ENCODE measurements around the gene TMEM233.

The TMEM233 gene

GRCh38 chr12:119687406-119687805, 93.8 kb downstream of the TMEM233 start:
- TF ChIP-seq TAF1 (IDR thresholded peaks at IDR 0.05; ENCODE audit: low read depth) (no peak), USF1 (IDR thresholded peaks at IDR 0.05) (no peak), FOXM1 (IDR thresholded peaks at IDR 0.05; ENCODE audit: borderline replicate concordance, low read depth) (no peak), NFIC (IDR thresholded peaks at IDR 0.05) (no peak), EGR1 (IDR thresholded peaks at IDR 0.05) (no peak), REST (IDR thresholded peaks at IDR 0.05; ENCODE audit: low read depth) (no peak), TCF12 (IDR thresholded peaks at IDR 0.05; ENCODE audit: low read depth) (no peak), CEBPB (IDR thresholded peaks at IDR 0.05) (no peak), MAX (IDR thresholded peaks at IDR 0.05) (no peak), ZBTB7A (IDR thresholded peaks at IDR 0.05; ENCODE audit: low read depth) (no peak), TEAD4 (IDR thresholded peaks at IDR 0.05) (no peak), YY1 (IDR thresholded peaks at IDR 0.05; ENCODE audit: low read depth) (no peak), EP300 (IDR thresholded peaks at IDR 0.05; ENCODE audit: borderline replicate concordance) (no peak), RAD21 (IDR thresholded peaks at IDR 0.05; ENCODE audit: low read depth) (no peak), CREB1 (IDR thresholded peaks at IDR 0.05; ENCODE audit: low read depth) (no peak)

DNA sequence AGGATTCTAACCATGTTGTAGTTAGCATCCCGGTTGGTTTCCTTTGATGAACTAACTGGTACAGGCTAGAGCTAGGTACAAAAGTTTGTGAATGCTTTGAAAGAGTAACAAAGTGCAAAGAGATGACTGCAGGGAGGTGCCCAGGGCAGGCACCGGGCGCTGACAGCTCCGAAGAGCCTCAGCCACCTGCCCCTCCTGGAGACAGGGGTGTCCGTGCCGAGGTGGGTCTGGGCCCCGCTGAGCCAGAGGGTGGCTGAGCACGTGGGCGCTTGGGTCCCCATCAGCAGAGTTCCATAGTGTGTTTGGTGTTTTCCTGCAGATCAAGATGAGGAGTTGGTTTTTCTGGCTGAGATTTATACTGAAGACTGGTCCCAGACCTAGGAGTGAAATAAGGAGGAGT, 94.3 kb downstream of the TMEM233 start:
- no peak for TF ChIP-seq CEBPB (IDR thresholded peaks at IDR 0.05)
- TF ChIP-seq FOXM1 (IDR thresholded peaks at IDR 0.05; ENCODE audit: borderline replicate concordance, low read depth) = no peak
- TF ChIP-seq USF1 (IDR thresholded peaks at IDR 0.05) = no peak
- TF ChIP-seq CREB1 (IDR thresholded peaks at IDR 0.05; ENCODE audit: low read depth) = no peak
- TF ChIP-seq REST (IDR thresholded peaks at IDR 0.05; ENCODE audit: low read depth) = no peak
- no peak for TF ChIP-seq EP300 (IDR thresholded peaks at IDR 0.05; ENCODE audit: borderline replicate concordance)
- no peak for TF ChIP-seq TEAD4 (IDR thresholded peaks at IDR 0.05)
- TF ChIP-seq TCF12 (IDR thresholded peaks at IDR 0.05; ENCODE audit: low read depth) = no peak
- TF ChIP-seq RAD21 (IDR thresholded peaks at IDR 0.05; ENCODE audit: low read depth) = no peak
- no peak for TF ChIP-seq MAX (IDR thresholded peaks at IDR 0.05)

- TF ChIP-seq EGR1 (IDR thresholded peaks at IDR 0.05) (no peak), TEAD4 (IDR thresholded peaks at IDR 0.05) (no peak), RAD21 (IDR thresholded peaks at IDR 0.05; ENCODE audit: low read depth) (no peak), NFIC (IDR thresholded peaks at IDR 0.05) (no peak), CREB1 (IDR thresholded peaks at IDR 0.05; ENCODE audit: low read depth) (no peak), TCF12 (IDR thresholded peaks at IDR 0.05; ENCODE audit: low read depth) (no peak), TAF1 (IDR thresholded peaks at IDR 0.05; ENCODE audit: low read depth) (no peak), CEBPB (IDR thresholded peaks at IDR 0.05) (no peak)
Measured at GRCh38 chr12:119689935-119690500, 96.4 kb downstream of the TMEM233 start.

DNA sequence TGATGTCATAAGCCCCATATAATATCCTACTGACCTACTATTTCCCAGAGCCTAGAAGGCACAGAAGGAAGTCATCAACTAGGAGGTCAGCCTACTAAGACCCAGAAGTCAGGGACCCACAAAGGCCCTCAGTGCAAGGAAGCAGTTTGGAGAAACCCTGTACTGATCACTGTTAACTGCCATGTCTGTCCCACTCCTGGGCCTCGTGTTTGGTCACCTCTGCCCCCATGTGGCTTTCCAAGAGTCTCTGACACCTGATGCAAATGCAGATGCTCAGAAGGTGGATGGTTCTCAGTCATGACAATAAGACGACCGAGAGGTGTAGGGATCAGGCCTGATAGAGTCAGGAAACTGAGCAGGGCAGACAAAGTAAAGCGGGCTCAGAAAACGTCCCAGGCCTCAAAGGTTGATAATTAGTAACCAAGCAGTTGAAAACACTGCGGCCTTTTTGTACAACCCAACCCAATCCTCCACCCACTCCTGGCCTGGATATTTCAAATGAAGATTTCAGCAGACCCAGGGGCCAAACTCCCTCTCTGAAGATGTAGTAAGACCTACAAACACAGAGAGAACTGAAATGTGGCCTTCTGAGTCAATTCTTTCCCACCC, 97.7 kb downstream of the TMEM233 start:
- TF ChIP-seq FOXM1 (IDR thresholded peaks at IDR 0.05; ENCODE audit: borderline replicate concordance, low read depth) = no peak
- TF ChIP-seq NFIC (IDR thresholded peaks at IDR 0.05) = no peak
- no peak for TF ChIP-seq RAD21 (IDR thresholded peaks at IDR 0.05; ENCODE audit: low read depth)
- no peak for TF ChIP-seq CREB1 (IDR thresholded peaks at IDR 0.05; ENCODE audit: low read depth)
- TF ChIP-seq YY1 (IDR thresholded peaks at IDR 0.05; ENCODE audit: low read depth) = no peak
- no peak for TF ChIP-seq REST (IDR thresholded peaks at IDR 0.05; ENCODE audit: low read depth)
- TF ChIP-seq TEAD4 (IDR thresholded peaks at IDR 0.05) = no peak
- TF ChIP-seq EP300 (IDR thresholded peaks at IDR 0.05; ENCODE audit: borderline replicate concordance) = no peak
- no peak for TF ChIP-seq ZBTB7A (IDR thresholded peaks at IDR 0.05; ENCODE audit: low read depth)
- TF ChIP-seq EGR1 (IDR thresholded peaks at IDR 0.05) = no peak
- no peak for TF ChIP-seq CEBPB (IDR thresholded peaks at IDR 0.05)
- TF ChIP-seq TAF1 (IDR thresholded peaks at IDR 0.05; ENCODE audit: low read depth) = no peak
- no peak for TF ChIP-seq USF1 (IDR thresholded peaks at IDR 0.05)
- TF ChIP-seq TCF12 (IDR thresholded peaks at IDR 0.05; ENCODE audit: low read depth) = no peak
- TF ChIP-seq MAX (IDR thresholded peaks at IDR 0.05) = no peak

Measured in Ishikawa (cell line).